Ecto neural progenitor cell (in vitro differentiated cells): ENCODE measurements around the gene NPAP1.
A peak's percentile ranks its signal among the peaks of the same experiment; 100 is the strongest.
"Not testable (repeated sequence)": the region's sequence is repeated elsewhere in the genome, so short reads cannot be mapped to it uniquely, and the experiment has no call there.

Experiments
- DNase-seq: peaks from one replicate; pipeline ENCODE4 v3.0.0-alpha.2; 2018; ENCODE audit warnings: low spot score

NPAP1 gene, protein sequence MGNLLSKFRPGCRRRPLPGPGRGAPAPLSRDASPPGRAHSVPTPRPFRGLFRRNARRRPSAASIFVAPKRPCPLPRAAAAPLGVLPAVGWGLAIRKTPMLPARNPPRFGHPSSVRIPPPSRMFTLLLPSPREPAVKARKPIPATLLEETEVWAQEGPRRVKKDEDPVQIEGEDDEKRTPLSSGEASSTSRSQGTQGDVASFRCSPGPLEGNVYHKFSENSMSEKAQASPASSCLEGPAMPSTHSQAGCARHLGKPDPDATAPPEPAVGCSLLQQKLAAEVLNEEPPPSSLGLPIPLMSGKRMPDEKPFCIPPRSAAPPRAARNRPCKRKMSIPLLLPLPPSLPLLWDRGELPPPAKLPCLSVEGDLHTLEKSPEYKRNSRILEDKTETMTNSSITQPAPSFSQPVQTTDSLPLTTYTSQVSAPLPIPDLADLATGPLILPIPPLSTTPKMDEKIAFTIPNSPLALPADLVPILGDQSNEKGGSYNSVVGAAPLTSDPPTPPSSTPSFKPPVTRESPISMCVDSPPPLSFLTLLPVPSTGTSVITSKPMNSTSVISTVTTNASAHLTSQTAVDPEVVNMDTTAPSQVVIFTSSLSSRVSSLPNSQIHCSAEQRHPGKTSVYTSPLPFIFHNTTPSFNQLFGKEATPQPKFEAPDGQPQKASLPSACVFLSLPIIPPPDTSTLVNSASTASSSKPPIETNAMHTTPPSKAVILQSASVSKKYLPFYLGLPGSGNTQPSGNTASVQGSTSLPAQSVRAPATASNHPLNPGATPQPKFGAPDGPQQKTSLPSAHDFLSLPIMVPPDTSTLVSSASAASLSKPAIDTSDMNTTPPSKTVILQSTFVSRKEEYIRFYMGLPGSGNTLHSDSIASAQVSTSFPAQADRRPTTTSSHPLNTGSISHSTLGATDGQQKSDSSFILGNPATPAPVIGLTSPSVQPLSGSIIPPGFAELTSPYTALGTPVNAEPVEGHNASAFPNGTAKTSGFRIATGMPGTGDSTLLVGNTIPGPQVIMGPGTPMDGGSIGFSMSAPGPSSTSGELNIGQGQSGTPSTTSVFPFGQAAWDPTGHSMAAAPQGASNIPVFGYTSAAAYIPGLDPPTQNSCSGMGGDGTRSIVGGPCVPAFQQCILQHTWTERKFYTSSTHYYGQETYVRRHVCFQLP

DNA sequence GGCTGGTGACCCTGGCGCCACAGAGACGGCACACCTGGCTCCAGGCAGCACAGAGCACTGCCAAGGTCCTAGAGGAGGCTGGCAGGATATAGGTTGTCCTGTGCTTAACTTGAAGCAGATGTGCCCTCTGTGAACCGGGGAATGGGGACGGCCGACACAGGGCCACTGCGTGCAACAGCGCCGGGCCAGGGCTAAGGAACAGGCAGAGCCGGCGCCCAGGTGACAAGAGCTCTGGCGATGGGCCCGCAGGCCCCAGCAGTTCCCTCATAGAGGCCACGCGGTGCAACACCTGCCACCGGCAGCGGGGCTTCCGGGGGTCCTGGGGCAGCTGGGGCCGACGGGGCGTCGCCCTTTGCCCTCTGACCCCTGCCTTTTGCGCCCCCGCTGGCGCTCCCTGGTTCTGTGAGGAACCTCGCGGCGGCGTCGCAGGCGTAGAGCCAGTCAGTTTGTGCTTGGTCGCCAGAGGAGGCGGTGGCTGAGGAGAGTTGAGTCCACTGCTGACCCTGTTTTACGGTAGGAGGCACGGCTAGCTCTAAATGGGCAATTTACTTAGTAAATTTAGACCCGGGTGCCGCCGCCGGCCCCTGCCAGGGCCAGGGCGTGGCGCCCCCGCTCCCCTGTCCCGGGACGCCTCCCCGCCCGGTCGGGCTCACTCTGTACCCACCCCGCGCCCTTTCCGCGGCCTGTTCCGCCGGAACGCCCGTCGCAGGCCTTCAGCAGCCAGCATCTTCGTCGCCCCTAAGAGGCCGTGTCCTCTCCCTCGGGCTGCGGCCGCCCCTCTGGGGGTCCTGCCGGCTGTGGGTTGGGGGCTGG lies at the start of gene NPAP1:
TSS of gene NPAP1 (plus strand) at position 444 of the 813 bp plus-strand sequence. CDS start at position 537, 93 bp downstream.
- DNase-seq: no peak

DNA sequence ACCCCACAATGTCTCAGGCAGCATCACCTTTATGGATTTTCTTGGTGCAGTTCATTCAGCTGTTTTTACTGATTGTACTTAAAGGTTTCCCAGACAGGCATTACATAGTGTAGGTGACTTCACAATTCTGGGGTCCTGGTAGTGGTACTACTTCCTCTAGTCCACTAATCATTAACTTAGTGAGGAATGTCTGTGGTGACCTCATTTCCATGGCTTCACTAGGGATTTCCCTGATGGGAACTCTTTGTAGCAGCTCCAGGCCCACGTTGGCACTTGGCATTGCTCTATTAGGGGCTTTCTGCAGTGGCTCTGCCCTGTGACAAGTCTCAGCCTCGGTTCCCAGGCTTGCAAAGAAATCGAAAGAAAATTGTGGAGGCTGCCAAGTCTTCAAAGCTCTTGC lies 48.1 kb upstream of the NPAP1 start:
- DNase-seq: no peak

DNA sequence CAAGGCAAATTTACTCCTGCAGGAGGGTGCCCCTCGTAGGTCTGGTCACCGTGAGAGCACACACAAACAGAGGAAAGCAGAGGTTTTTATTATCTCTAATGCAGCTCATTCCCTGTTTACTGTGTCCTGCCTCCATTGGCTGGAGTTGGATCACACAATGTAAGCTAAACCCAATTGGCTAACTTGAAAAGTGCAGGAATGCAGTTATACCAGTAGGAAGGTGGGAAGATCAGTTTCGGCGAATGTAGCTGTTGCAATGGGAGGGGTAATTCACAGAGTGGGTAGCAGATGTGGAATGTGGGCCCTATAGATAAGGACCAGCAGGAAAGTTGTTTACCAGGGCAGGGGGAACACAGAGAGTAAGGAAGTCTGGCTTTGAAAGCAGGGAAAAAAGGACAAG lies 42.5 kb upstream of the NPAP1 start:
- no peak for DNase-seq

DNA sequence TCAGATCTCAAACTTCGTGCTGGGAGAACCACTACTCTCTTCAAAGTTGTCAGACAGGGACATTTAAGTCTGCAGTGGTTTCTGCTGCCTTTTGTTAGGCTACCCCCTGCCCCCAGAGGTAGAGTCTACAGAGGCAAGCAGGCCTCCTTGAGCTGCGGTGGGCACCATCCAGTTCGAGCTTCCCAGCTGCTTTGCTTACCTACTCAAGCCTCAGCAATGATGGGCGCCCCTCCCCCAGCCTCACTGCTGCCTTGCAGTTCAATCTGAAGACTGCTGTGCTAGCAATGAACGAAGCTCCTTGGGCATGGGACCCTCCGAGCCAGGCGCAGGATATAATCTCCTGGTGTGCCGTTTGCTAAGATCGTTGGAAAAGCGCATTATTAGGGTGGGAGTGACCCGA lies 36.2 kb upstream of the NPAP1 start:
- DNase-seq: not testable (repeated sequence)

DNA sequence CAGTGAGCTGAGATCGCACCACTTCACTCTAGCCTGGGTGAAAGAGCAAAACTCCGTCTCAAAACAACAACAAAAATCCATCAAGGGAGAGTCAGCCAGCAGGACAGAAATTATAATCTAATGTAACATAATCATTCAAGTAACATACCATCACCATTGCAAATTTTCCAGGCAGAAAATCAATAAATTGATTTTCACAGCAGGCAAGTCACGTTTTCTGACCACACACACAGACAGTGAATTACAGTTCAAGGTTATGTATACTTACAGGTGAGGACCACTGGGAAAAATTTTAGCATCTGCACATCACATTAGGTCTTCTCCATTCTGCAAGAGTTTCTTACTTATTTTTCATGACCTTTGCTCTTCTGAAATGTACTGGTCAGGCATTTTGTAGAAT lies 29.9 kb upstream of the NPAP1 start:
- no peak for DNase-seq

DNA sequence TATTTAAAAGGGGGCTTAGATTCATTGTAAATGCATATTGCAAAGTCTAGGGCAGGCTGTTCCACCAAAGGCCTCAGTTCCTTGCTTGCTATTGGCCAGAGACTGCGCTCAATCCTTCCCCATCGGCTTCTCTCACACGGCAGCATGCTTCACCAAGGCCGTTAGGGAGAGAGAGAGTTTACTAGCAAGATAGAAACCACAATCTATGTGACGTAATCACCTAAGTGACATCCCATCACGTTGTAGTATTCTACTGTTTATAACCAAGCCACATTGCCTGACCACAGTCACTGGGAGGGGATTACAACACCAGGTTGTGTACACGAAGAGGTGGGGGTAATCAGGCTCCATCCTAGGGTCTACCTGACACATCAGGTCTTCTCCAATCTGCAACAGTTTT lies 16.0 kb upstream of the NPAP1 start:
- no peak for DNase-seq

DNA sequence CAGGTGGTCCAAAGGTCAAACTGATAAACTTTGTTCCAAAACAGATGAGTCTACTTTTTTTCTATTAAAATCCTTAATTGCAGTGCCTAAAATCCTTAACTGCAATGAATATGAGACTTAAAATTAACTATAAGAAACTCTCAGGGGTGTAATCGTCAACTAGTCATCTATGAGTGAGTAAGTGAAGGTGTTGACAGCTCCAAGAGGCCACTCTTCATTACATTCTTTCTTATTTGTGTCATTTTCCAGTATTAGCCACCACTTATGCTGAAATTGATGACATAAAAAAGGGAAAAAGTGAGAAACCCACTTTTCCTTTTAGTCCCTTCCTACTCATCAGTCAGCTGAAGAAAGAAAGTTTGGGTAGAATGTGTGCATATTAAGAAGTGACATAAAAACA lies 12.6 kb upstream of the NPAP1 start:
- no peak for DNase-seq

DNA sequence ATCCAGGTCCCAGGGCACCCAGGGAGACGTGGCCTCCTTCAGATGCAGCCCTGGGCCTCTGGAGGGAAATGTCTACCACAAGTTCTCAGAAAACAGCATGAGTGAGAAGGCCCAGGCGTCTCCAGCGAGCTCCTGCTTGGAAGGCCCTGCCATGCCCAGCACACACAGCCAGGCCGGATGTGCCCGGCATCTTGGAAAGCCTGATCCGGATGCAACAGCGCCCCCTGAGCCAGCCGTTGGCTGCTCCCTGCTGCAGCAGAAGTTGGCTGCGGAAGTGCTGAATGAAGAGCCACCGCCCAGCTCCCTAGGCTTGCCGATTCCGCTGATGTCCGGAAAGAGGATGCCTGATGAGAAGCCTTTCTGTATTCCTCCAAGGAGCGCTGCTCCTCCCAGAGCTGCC lies 856 bp downstream of the NPAP1 start:
- peak; percentile 45 for DNase-seq

DNA sequence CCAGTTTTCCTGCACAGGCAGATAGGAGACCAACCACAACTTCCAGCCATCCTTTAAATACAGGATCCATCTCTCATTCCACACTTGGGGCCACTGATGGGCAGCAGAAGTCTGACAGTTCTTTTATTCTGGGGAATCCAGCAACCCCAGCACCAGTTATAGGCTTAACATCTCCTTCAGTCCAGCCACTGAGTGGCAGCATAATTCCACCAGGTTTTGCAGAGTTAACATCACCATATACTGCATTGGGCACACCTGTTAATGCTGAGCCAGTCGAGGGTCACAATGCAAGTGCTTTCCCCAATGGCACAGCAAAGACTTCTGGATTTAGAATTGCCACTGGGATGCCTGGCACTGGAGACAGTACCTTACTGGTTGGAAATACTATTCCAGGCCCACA lies 2.9 kb downstream of the NPAP1 start:
- DNase-seq: no peak

DNA sequence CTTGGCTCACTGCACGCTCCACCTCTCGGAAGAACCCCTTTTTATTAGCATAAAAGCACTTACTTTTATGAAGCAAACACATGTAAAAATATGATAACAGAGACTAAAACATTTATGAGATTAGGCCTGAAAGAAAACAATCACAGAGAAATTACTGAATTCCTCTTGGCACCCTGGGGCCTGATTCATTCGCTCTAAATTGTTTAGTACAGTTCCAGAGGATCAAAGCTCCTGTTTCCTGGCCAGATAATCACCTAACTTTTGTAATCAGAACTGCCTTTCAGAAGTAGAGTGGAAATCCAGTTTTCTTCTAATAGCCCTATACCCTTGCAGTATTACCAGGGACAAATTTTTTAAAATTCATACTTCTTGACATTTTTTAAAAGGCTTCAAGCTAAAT lies 6.4 kb downstream of the NPAP1 start:
- DNase-seq: no peak

DNA sequence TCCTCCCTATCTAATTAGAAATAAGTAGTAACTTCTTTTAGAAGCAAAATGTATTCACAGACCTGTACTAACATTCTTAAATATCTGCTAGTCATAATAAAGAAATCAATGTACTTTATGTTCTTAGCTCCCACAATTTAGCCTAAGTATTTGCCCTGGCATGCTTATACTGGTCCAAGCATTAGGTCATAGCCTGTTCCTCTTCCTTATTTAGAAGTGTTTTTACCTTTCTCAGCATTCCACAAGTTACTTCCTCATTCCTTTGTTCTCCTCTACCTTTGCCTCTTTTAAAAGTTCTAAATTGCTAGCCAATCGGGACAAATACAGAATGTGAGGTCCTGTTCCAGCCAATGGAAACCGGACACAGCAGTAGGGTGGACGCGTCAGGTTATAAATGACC lies 7.3 kb downstream of the NPAP1 start:
- not testable (repeated sequence) for DNase-seq

DNA sequence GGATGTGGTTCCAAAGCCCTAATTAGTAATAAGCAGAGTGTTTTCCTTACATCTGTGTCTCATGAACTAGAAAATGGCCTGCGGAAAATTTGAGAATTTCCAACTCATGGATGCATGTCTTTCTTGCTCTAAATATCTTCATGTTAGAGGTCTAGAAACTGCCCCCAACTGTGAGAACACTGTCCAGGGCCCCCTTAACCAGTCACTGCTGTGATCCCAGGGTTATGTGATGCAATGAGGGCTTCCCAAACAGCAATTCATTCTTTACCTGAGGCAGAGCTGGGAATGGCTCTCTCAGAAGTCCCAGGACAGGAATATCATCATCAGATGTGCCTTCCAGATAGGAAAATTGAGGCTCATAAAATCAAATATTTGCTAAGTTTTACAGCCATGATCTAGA lies 8.2 kb downstream of the NPAP1 start:
- DNase-seq: no peak

DNA sequence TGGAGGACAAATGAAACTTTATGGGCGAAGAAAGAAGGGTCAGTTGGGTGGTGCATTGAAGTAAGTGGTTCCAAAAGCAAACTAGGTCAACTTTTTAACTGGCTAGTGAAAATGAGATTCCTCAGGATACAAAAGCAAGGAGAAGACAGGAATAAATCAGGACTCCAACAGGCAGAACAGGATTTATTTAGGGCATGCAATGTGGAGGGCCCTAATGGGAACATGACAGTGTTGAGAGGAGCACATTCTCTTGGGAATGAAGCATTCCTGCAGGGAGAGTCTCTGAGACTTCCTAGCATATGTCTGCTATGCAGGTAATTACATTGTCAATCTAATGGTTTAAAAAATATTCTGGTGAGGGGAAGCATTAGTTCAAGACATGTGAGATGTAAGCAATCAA lies 8.7 kb downstream of the NPAP1 start:
- no peak for DNase-seq

DNA sequence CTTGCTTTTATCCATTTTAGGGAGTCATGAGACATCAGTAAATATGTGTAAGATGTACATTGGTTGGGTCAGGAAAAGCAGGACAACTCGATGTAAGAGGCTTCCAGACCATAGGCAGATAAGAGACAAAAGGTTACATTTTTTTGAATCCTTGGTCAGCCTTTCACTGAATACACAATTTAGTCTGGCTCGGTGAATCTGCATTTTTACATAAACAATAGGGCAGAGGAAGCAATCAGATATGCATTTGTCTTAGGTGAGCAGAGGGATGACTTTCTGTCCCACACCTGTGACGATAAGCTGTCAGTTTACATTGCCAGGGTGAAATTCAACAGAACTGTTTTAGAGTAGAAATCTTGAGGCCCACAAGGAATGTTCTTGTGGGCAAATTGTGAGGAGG lies 20.6 kb downstream of the NPAP1 start:
- DNase-seq: no peak

DNA sequence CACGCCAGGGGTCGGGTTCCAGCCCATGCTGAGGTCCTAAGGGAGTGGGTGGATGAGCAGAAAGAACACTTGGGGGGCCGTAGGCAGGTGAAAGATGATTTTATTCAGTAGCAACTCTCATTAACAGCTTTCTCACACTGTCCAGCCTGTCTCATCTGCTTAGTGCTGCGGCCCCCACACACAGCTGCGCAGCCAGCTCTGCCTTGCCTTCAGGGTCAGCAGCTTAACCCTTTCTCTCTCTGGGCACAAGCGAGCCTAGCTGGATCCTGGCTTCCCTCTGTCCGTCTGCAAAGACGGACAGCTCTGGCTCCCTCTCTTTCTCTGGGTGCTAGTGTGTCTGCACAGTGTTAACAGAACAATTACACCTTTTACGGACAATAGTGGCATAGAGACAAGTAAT lies 21.3 kb downstream of the NPAP1 start:
- DNase-seq: no peak

DNA sequence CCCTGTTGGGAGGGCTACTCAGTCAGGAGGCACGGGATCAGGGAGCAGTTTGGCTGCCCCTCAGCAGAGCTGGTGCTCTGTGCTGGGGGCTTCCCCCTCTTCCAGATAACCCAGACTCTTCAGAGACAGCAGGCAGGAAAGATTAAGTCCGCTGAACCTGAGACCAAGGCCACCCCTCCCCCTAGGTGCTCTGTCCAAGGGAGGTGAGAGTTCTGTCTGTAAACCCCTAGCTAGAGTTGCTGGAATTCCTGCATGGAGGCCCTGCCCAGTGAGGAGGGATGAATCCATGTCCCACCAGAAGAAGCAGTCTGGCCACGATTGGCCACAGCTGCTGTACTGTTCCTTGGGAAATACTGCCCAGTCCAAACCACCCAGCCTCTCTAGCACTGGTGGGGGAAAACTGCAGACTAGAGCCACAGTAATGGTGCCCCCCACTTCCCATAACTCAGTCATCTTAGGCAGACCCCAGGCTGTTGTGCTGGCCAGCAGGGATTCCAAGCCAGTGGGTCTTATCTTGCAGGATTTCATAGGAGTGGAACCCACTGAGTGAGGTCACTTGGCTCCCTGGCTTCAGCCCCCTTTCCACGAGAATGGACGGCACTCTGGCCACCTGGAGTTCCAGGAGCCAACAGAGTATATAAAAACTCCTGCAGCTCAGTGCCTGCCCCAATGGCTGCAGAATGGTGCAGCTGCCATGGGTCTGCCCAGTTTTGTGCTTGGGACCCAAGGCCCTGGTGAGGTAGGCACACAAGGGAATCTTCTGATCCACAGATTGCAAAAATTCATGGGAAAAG lies 42.9 kb downstream of the NPAP1 start:
- no peak for DNase-seq

DNA sequence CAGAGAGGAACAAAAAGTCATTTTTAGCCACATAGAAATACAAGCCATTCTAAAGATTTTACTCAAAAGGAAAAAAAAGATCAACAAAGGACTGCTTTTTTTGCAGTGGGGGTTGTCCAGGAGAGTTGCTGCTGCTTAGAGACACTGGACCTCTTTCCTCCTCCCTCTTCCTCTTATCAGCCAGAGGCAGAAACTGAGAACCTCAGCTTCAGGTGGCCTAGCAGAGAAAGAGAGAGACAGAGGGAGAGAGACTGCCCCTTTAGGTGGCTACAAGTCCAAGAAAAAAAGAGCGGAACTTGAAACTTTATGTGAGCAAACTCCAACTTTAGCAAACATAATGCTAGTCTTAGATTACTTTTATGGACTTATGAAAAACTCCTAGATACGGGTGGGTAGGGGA lies 54.2 kb downstream of the NPAP1 start:
- no peak for DNase-seq
